T-helper 9 cell (primary cell): Measurements from ENCODE around the gene ARL8A.
"Not testable (repeated sequence)": the region's sequence is repeated elsewhere in the genome, so short reads cannot be mapped to it uniquely, and the experiment has no call there.

ENCODE experiments used
- DNase-seq: peaks from one replicate; pipeline ENCODE4 v3.0.0-alpha.2; 2020
- total RNA-seq, 2 donors: gene quantifications; one replicate each; lab custom pipeline; 2026; lab: John Stamatoyannopoulos, UW

Gene ARL8A
- total RNA-seq = 36.0 to 36.9 reads per million in 2 donors

DNA sequence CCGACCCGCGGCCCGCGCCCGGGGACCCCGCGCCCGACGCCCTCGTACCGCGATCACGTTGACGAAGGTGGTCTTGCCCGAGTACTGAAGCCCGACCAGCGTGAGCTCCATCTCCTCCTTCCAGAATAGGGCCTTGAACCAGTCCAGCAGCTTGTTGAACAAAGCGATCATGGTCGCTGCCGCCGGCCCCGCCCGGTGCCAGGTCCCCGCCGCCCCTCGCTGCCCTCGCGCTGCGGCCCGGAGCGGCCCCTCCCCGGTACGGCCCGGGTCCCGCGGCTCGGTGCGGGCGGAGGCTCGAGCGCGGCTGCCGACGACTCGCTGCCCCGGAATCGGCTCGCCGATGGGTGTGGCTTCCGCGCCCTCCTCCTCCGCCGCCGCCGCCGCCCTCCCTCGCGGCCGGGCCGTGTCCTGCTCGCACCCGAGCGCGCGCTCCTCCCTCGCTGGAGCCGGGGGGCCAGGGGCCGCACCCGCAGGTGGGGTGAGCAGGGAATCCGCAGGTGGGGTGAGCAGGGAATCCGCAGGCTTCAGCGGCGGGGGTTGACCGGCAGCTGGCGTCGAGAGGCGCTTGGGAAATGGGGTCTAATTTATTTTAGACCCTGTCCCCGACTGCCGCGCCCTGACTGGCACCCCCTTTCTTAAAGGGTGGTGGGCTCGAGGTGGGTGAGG is at the start of gene ARL8A:
ARL8A (minus strand) TSS at position 336 of the 666 bp plus-strand sequence; CDS start at position 171, 165 bp downstream.
- DNase-seq = peak; percentile 55

DNA sequence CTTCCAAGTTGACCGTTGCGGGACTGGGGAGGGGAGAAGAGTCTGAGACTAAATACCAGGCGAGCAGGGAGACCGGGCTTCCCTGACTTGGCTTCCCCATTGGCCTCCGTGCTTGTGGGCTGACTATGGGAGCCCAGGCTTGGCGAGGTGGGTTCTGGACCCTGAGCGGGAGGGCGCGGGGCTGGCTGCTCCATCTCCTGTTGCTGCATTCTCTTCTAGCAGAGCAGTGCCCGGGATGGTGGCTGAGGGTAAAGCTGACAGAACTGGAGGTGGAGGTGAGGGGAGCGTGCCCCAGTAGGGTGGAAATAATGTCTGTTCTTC is 49.8 kb upstream of the ARL8A start:
- DNase-seq = no peak

DNA sequence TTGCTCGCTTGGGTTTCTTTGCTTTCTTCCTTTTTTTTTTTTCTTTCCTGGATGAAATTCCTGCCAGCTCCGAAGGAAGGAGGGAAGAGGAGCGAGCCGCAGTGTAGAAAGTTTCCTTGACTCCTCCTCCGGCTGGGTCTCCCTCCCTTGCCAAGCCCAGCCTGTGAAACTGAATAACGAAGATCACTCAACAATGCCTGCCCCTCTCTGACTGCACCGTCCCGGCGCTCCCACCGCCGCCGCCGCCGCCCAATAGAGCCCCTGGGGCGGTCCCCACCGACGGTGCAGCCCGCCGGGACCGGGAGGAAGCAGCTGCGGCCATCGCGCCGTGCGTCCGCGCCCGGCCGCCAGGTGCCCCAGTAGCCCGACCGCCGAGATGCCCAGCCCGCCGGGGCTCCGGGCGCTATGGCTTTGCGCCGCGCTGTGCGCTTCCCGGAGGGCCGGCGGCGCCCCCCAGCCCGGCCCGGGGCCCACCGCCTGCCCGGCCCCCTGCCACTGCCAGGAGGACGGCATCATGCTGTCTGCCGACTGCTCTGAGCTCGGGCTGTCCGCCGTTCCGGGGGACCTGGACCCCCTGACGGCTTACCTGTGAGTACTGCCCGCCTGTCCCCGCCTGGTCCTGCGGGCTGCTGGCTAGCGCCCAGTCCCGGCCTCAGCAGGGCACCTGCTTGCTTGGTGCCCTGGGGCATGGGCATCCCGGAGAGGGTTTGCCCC is 49.2 kb upstream of the ARL8A start, which contains the start of gene LGR6:
LGR6 (plus strand) TSS at position 186 of the 714 bp plus-strand sequence; CDS start at position 377, 191 bp downstream.
- no peak for DNase-seq

DNA sequence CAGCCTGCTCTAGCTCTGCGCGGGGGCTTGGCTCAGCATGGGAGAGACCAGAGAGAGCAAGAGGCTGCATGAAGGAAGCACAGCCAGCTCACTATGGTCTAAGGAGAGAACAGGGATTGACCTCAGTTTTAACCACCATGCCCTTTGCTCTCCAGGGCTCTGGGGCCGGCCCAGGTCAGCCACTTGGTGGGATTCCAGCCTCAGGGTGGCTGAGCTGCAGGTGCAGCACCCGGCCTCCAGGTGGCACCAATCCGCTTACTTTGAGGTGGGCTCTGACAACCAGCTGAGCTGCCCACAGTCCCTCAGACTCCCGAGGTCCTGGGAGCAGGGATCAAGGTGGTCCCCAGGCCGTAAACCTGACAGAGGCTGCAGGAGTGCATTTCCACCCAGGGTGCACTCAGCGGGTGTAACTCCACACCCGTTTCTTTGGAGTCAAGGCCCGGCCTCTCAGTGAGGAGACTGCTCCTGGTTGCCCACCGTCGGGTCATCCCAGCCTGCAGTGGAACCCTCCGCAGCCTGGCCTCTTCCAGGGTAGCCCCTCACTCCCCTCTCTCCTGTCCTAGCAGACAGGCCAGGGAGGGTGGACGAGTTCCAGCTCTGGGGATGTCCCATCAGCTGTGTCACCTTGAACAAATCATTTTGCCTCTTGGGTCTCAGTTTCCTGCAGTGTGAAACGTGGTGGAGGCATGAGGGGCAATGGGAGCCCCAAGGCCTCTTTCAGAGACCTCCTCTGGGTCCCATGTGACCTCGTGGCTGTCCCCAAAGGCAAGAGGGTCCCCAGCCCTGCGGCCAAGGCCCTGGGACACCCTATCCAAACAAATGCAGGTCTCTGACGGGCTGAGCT is 48.5 kb upstream of the ARL8A start:
- DNase-seq = peak; percentile 44

DNA sequence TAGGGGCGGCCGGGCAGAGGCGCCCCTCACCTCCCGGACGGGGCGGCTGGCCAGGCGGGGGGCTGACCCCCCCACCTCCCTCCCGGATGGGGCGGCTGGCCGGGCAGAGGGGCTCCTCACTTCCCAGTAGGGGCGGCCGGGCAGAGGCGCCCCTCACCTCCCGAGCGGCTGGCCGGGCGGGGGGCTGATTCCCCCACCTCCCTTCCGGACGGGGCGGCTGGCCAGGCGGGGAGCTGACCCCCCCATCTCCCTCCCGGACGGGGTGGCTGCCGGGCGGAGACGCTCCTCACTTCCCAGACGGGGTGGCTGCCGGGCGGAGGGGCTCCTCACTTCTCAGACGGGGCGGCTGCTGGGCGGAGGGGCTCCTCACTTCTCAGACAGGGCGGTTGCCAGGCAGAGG is 46.9 kb upstream of the ARL8A start:
- DNase-seq = not testable (repeated sequence)

DNA sequence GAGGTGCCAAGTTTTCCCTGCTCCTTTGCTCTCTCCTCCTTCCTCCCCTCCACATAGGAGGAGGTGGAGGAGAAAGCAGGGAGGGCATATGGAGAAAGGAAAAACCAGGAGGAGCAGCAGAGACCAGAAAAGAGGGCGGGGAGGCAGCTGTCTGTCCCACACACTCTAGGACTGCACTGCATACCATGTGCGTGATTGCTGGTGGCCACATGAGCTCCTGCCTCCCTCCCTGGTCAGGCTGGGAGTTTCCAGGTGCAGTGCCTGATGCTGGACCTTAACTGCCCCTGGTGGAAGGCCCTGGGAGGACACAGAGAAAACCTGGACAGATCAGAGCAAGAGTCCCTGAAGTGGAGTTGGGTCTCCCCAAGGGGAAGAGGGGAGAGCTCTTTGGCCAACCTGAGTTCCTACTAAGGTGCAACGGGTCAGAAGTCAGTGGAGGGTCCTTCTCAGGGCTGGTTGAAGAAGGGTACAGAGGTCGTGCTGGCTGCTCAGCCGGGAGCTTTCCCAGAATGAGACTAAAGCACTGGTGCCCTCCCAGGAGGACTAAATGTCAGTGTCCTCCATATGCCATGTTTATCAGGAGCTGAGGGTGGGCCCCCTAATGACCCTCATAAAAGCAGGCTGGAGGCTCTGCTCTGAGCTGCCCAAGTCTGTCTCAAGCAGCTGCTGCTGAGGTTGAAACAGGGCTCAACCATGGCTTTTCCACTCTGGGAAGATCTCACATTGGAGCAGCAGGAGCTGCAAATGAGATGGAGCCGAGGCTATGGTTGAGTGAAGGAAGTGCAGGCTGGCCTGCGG is 45.6 kb upstream of the ARL8A start:
- no peak for DNase-seq

DNA sequence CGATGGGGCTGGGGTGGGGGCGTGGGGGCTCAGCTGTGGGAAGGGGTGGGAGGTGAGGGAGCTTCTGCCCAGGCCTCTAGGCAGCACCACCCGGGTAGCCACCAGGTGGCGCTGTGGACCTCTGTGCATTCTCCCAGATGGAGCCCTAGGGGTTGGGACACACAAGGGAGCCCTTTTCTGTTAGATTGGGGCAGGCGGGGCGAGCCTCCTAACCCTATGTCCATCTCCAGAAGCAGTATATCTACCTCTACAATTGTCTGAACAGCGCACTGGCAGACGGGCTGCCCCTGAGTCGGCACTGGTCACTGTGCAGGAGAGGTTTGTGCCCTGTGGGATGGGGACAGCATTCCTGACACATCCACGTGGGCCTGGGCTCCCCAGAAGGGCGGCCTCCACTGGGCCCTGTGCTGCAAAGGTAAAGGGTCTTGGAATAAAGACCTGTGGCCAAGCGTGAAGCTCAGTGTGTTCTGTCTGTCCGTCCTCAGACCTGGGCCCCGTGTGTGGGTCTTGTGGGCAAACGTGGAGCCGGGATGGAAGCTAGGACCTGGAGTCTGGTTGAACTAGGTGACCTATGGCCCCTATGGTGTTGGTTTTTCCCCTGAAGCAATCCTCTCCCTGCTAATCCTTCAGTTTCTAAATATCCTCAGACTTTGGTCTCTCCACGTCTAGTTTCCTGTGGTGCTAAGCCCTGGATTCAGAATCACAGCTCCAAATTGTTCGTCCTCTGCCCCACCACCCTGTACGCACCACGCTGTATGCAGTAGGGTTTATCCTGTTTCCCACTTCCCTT is 44.7 kb upstream of the ARL8A start:
- peak; percentile 84 for DNase-seq

DNA sequence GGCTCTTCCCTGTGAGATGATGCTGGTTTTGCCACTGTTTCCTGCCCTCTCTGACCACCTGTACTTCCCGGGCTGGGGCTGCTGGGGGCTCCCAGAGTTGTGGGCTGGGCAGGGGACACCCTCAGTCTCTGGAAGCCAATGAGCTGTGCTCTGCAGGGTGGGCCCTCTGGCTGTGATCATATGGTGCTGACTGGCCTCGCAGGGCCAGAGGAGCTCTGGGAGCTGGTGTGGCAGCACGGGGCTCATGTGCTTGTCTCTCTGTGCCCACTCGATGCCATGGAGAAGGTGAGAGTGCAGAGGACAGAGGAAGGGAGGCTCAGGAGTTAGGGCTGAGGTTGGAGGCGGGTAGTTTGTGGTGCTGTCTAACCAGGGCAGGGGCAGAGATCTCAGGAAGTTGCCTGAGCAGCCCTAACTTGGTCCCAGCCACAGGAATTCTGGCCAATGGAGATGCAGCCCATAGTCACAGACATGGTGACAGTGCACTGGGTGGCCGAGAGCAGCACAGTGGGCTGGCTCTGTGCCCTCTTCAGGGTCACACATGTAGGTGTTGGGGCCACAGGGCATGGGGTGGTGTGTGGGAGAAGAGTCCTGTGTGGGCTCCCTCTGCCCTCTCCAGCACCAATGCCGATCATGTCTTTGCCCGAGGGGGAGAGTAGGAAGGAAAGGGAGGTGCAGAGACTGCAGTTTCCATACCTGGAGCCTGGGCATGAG is 43.3 kb upstream of the ARL8A start:
- DNase-seq = no peak

DNA sequence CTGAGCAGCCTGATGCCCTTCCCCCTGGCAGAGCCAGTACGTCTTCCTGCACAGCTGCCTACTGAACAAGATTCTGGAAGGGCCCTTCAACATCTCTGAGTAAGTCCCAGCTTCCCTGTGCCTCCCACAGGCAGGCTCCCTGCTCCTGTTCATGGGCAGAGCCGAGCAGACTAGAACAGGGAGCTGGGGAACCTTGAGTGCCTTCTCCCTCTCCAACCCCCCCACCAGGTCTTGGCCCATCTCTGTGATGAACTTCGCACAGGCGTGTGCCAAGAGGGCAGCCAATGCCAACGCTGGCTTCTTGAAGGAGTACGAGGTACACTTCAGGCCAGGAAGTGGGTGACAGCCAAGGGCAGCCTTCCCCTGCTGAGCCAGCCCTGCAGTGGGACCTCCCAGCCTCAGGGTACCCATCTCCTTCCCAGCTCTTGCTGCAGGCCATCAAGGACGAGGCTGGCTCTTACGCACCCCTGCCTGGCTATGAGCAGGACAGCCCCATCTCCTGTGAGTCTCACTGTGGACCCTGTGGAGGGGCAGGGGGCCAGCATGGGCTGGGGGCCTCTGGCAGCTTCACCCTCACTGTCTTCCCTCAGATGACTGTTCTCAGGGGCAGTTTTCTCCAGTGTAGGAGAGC is 42.6 kb upstream of the ARL8A start:
- DNase-seq = no peak

DNA sequence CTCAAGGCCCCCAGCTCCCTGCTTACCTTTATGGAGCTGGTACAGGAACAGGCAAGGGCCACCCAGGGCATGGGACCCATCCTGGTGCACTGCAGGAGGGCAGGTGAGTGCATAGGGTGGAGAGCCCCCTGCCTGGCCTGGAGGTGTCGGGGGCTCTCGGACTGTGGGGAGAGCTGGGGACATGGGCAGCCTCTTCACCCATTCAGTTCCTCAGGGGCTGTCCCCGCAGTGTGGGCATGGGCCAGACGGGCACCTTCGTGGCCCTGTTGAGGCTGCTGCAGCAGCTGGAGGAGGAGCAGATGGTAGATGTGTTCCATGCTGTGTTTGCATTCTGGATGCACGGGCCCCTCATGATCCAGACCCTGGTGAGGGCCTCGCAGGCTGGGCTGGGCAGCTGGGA is 41.8 kb upstream of the ARL8A start:
- DNase-seq = no peak

DNA sequence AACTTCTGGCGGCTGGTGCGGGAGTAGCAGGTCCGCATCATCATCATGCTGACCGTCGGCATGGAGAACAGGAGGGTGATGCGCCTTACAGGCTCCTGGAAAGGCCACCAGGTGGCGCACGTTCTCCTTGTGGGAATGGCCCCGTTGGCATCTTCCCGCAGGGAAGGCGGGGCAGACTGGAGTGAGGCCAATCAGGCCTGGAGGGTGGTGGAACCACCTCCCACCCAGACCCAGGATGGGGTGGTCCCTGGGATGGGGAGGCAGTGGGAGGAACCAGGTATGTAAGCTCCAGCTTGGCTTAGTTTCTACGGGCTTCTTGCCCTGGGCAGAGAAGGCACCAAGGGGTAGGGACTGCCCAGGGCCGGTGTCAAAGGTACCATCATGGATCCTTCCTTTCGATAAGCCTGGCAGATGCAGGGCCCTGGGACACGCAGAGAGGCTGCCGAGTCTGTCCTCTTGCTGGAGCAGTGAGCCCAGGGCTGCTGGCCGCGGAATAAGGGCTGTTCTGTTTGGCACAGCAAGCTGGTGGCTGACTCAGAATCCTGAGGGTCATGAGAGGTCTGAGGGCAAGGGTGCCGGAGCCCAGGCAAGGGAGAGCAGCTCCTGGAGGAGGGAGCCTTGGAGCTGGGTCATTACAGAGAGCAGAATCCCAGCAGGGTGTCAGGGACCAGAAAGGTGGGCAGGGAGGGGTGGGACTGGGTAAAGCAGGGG is 40.4 kb upstream of the ARL8A start:
- peak; percentile 71 for DNase-seq

DNA sequence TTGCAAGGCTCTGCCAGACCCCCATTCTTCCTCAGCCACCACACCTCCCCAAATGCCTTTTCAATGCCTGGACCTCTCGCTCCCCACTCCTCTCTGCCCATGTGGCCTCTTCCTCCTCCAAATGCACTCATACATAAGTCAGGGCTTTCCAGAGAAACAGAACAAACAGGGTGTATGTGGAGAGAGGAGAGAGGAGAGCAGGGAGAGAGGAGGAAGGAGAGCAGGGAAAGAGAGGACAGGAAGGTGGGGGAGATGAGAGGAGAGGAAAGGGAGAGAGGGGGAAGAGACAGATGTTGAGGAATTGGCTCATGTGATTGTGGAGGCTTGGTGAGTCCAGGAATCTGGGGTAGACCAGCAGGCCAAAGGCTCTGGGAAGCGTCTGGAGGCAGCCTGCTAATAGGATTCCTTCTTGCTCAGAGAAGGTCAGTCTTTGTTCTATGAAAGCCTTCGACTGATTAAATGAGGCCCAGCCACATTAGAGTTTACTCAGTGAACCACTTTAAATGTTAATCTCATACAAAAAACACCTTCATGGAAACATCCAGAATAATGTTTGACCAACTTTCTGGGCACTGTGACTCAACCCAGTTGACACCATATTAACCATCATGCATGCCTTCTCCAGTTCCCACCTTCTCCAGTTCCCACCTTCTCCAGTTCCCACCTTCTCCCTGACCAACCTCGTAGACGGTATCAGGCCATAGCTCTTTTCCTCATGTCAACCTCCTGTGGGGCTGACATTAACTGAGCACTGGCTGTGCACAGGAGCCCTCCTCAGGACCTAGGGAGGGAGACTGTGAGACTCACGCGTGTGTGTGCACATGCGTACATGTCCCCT is 37.7 kb upstream of the ARL8A start:
- DNase-seq = no peak

DNA sequence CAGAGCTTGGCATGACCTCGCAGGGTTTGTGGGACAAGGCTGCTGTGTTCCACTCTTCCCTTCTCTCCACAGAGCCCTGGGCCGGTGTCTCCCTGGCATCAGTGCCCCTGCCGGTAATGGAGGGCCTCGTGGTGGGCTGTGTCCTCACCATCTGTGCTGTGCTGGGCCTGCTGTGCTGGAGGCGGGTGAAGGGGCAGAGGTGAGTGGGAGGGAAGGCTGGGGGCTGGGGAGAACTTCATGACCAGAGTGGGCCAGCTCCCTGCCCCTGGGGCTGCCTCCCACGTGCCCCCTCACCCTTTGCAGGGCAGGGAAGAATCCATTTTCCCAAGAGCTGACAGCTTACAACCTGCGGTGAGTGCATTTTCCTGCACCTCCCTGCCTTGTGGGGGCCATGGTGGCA is 37.0 kb upstream of the ARL8A start:
- no peak for DNase-seq

DNA sequence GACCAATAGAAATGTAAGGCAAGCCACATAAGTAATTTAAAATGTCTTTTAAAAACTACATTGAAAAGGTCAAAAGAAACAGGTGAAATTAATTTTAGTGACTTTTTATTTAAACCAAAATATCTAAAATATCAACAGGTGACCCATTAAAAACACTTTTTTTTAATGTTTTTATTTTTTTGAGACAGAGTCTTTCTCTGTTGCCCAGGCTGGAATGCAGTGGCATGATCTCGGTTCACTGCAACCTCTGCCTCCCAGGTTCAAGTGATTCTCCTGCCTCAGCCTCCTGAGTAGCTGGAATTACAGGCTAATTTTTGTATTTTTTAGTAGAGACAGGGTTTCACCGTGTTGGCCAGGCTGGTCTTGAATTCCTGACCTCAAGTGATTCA is 36.2 kb upstream of the ARL8A start:
- DNase-seq = not testable (repeated sequence)

DNA sequence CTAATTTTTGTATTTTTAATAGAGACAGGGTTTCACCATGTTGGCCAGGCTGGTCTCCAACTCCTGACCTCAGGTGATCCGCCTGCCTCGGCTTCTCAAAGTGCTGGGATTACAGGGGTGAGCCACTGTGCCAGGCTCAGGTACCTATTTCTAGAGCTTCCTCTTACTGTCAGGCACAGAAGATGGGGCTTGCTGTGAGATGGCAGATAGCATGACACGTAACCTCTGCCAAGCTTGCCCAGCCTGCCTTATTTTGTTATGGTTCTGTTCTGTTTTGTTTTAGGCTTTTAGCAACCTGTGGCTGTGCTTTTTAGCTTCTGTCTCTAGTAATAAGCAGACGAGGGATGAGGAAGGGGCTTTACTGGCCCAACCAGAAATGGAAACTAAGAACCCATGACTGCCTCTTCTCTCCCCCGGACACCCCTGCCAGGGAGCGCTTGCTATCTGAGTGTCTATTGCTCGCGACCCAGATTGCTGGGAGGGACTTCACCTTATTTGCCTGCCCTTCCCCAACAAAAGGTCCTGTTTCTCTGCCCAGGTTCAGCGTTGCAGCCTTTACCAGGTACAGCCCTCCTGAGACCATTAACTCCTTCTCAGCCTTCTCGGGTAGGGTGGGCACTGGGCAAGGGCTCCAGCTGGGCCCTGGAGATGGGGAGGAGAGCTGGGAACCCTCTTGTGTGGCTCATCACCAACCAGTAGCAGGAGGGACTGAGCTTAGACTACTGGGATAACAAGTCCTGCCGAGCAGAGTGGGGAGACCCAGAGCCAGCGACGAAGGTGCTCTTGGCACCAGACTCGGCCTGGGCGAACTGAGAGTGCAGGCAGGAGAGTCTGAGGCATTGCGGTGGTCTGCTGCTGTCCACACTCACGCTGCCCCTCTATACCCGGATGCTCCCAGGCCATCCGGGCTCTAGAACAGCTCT is 35.6 kb upstream of the ARL8A start:
- DNase-seq = no peak

DNA sequence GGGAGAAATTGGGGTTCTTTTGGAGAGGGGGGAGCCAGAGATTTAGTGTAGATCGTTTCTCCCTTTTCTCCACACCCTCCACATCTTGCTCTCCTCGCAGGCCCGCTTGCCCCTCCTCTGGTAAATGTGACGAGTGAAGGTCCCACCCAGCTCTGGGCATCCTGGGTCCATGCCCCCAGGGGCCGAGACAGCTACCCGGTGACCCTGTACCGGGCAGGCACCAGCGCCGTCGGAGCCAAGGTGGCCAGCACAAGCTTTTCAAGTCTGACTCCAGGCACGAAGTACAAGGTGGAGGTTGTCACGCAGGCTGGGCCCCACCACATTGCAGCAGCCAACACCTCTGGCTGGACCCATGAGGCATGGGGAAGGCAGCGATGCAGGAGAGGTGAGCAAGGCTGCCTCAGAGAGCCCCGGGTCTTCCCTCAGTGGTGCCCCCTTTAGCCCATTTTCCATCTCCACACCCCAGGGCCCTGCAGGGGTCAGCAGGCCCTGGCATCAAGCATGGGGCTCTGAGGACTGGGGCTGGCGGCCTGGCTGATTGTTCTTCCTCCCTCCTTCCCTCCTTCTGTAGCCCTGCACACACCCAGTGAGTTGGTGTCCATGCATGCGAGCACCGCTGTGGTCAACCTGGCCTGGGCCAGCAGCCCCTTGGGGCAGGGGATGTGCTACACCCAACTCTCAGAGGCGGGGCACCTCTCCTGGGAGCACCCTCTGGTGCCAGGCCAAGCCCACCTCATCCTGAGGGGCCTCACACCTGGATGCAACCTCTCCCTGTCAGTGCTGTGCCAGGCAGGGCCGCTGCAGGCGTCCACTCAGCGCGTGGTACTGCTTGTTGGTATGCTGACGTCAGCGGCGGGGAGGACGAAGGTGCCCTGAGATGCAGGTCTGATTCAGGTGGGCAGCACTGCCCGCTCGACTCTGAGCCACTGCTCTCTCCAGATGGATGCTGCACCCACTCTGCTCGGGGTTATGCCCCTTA is 32.7 kb upstream of the ARL8A start:
- no peak for DNase-seq

DNA sequence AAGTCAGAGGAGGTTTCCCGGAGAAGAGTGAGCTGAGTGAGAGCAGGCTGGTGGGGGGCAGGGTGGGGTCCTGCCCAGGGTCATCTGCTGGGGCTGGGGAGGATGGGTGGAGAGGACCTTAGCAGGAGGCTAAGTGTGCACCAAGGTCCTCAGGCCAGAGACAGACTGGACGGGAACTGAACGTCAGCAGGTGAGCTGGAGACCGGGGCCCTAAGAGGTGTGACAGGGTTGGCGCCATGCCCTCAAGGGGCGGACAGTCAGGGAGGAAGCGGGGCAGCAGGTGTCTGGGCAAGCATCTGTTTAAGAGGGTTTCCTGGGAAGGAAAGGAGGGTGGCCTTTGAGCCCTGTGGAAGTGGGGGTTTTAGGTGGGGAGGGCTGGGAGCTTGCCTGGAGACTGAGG is 29.5 kb upstream of the ARL8A start:
- DNase-seq = no peak
